NCI-H2196 treated with DMSO at 0.1 percent for 48 hours (cell line): ENCODE data around the gene EXOG.
"Not testable (repeated sequence)": the region's sequence is repeated elsewhere in the genome, so short reads cannot be mapped to it uniquely, and the experiment has no call there.

Experiments used
- DNase-seq: peaks from one replicate; lab custom pipeline; 2025; ENCODE audit not compliant: unreplicated experiment; lab: John Stamatoyannopoulos, UW

The EXOG gene

GRCh38 chr3:38562467-38562925 is 66.4 kb downstream of the EXOG start:
- DNase-seq, result no peak

DNA sequence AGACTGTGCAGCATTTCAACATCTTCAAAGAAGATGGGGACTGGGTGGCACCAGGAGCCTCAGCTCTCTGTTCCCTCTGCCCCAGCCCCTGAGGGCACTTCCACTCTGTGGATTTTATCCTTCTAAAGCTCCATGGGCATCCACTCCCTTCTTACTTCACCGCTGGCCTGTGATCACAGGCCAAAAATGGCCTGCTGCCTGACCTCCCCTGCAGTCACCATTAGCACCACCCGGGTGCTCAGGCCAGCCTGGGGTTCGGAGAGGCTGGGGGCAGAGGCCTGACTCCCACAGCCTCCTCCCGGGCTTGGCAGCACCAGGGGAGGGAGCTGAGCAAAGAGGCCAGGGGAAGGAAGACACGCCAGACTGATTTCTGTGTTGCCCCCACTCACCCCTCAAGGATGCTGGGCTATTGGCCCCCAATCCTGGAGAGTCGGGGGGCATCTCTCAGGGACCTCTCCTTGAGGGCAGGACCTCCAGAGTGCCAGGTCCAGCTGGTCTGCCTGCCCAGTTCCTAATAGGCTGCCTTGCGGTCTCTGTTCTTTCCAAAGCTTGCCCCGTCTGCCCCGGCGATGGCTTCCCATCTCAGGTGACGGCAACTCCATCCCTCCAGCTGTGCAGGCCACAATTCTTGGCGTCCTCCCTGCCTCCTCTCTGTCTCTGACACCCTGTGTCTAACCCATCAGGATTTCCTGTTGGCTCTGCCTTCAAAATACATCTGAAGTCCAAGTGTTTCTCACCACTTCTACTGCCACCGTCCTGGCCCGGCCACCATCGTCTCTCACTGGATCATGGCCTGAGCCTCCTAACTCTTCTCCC is 67.1 kb downstream of the EXOG start:
- no peak for DNase-seq

- no peak for DNase-seq
Observed at GRCh38 chr3:38563886-38564270, 67.7 kb downstream of the EXOG start.

- no peak for DNase-seq
Observed at GRCh38 chr3:38564631-38565338, 68.6 kb downstream of the EXOG start.

DNA sequence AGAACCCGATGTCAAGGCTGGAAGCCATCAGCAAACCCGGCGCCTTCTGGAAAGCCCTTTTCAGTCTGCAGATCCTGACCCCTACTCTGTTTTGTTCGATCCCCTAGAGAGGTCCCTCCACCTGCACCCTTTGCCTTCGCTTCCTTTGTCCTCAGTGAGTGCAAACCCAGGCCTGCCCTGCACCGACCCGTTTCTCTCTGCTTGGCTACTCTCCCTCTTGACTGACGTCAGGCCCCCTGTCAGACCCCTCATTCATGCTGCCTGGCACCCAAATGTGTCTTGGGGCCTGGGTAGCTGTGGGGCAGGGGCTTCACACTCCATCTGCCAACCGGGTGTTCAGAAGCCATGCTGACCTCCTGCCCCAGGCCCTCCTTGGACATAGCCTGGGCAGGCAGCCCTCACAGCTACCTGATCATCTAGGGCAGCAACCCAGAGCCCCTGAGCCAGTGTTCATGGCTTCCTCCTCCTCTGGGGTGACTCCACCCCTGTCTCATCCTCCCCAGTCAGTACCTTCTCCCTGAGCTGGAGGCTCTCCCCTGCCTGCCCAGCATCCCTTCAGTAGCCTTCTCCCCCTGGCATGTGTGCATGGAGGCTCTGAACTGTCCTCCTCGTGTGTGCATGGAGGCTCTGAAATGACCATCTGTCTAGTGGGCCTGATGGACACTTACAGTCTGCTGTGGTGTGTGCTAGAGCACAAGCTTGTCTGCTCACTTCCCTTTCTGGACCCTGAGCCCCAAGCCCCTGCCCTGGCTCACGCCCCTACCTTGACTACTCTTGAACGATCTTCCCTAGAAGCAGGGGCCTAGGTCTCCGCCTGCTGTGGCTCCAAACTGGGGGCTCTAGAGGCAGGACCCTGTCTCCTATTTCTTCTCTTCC is 69.4 kb downstream of the EXOG start:
- DNase-seq, result no peak

DNA sequence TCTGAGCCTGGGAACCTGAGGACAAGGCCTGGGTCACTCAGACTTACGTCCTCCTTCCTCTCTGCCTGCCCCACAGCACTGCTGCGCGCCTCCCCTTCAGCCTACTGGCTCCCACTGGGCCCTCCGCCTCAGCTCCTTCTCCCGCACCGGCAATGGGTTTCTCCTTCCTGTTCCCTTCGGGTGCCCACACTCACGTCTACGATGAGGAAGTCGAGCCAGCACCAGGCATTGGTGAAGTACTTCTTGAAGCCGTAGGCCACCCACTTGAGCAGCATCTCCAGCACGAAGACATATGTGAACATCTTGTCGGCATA is 70.0 kb downstream of the EXOG start:
- DNase-seq, result no peak

DNA sequence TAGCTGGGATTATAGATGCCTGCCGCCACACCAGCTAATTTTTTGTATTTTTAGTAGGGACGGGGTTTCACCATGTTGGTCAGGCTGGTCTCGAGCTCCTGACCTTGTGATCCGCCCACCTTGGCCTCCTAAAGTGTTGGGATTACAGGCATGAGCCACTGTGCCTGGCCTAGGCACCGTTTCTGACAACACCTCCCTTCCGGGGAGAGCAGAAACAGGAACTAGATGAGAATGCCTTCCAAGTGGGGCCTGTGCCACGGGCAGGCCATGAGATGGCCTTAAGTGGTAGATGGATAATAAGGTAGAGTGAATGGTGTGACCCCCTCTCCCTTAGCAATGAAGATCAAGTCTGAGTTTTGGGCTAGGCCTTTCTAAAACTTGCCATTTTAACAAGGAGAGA is 70.7 kb downstream of the EXOG start:
- DNase-seq, result not testable (repeated sequence)

DNA sequence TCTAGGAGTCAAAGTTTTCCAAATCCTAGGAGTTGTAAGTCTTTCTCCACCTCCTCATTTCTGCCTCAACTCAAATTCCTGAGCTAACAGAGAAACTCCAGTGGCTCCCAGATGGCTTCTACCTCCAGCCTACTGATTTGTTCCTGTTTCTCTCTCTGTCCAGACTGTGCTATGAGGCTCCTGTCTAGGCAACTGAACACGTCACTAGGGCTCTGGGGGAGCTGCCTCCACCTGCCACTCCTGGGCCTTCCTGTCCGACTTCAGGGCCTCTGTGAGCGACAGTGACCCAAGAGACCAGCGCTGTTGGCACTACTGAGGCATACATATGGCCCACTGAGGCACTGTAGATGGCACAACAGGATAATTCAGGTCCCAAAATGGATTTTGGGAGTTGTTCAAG is 71.4 kb downstream of the EXOG start:
- DNase-seq, result no peak

DNA sequence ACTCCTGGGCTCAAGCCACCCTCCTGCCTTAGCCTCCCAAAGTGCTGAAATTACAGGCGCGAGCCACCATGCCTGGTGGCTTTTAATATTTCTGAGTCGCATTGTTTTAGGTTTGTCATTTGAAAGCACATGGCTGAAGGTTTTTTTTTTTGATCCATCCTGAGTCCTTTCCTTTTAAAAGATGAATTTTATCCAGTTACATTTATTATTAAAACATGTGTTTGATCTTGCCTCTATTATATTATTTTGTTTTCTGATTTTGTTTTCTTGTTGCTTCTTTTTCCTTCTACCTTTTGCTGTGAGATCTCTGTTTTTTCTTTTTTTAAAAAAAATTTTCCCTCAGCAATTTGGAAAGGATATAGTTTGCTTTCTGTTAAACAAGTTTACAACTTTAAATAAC is 77.0 kb downstream of the EXOG start:
- DNase-seq, result no peak

- DNase-seq, result no peak
Observed at GRCh38 chr3:38573556-38573955, 77.4 kb downstream of the EXOG start.

DNA sequence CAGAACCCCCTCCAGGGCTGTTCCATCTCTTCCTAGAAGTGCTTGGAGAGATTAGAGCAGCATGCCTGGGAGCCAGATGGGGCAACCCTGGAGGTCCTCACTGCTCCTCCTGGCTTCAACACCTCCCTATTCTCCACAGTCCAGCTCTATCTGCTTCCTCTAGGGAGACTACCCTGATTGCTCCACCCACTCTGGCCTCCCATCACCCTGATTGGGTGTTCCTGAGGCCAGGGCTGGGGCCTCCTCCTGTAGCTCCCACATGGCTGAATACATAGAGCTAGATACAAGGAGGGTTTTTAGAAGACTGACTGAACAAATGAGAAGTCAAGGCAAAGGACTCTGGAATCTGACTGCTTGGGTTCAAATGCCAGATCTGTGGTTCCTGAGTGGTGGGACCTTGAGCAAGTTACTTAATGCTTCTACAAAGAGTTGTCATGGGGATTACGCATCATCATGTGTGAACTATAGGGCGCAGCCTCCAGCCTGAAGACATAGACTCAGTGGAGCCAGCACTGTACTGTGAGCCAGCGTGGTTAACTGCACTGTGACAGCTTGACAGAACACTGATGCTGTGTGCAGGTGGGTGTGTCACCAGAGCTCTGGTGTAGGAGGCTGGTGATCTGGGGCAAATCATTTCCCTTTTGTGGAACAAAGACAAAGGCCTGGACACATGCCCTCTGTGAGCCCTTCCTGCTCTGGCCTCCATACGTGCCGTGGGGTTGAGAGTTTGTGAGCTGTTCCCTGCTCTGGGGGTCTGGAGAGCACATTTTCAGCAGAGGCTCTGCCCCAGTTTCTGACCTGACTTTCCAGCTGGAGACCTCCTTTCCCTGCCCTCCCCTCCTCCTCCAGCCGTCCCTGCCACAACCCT is 78.5 kb downstream of the EXOG start:
- no peak for DNase-seq

DNA sequence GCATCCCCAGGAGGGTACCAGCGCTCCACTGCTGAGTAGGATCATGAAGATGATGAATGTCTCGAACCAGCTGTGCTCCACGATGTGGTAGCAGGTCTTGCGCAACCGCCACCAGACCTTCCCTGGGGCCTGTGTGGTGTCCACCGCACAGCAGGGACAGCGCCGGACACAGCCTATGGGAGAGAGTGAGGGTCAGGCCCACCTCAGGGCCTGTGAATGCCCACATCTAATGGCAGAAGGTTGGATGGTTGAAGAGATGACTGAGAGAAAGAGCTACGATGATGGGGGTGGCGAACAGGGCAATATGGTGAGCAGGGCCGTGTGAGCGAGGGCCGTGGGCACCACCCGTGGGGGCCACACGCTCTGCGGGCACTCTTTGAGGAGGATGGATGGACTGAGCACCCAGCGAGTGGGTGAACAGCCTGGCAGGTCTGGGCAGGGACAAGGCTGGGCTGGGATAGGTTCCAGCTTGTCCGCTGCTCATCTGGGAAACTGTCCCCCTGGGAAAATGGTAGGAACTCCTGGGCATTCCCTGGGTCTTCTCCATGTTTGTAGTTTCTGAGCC is 79.2 kb downstream of the EXOG start:
- DNase-seq, result no peak
